K562 (cell line): ENCODE data around the gene C2orf69. TPM values are rescaled to one million over a fixed set of nuclear protein-coding genes. Genes with fewer than 3 reads are reported as not detected.

Experiments
- ATAC-seq: fragments of 200-7000 bp; cut with Tn5 transposase; 3 replicates; pipeline ENCODE4 v1.9.1; 2020; ENCODE audit warnings: moderate library complexity
- BruUV-seq: library from RNA; stranded (reverse); fragments of 400-500 nt; replicated peaks from 2 replicates; lab custom pipeline; 2021; lab: Mats Ljungman, UMichigan
- CTCF ChIA-PET: fragments of 300-600 bp; formaldehyde crosslinking; extraction: SDS; loops from one replicate; lab custom pipeline; 2021; ENCODE audit warnings: low intra/inter-chr PET ratio; lab: Yijun Ruan, JAX
- POLR2A ChIA-PET: fragments of 300-600, 350-650 bp; sonication (Branson Sonifier 250); formaldehyde crosslinking; extraction: SDS; loops from one replicate; lab custom pipeline; 2021; ENCODE audit warnings: antibody characterized with exemption, inconsistent platforms; lab: Yijun Ruan, JAX
- DNase-seq, 4 experiments: peaks; one replicate each; pipeline versions ENCODE4 v3.0.0 to v3.0.0-alpha.2; 2011 to 2018; ENCODE audit warnings: low spot score in 3 of 4, mixed read lengths in 3 of 4; ENCODE audit errors: extremely low read depth in 1 of 4
- FAIRE-seq: peaks from 2 replicates; lab custom pipeline; 2011; peaks lifted over from hg19 to GRCh38; lab: Jason Lieb, UNC
- H2AFZ ChIP-seq: 2 replicates; pipeline ENCODE4 v1.6.0; 2011; ENCODE audit warnings: low read depth, low read length, control low read depth, inconsistent platforms
- H3K27ac ChIP-seq: fragments of 200-600 bp; 3 replicates; pipeline ENCODE4 v1.8.0; 2011; ENCODE audit warnings: low read depth, mild to moderate bottlenecking, control low read depth, inconsistent platforms, low read length, moderate library complexity, mixed read lengths; ENCODE audit errors: extremely low read depth
- H3K27me3 ChIP-seq, 2 experiments: fragments of 300-600 bp in 1 of 2; 2 replicates in 1 of 2; 3 replicates in 1 of 2; pipeline versions ENCODE4 v1.6.0 to v1.8.0; 2011; ENCODE audit warnings: inconsistent platforms in 2 of 2, low read length in 2 of 2, mild to moderate bottlenecking in 1 of 2, mixed read lengths in 1 of 2, moderate library complexity in 1 of 2; ENCODE audit not compliant: control insufficient read depth in 2 of 2, insufficient read depth in 2 of 2
- H3K36me3 ChIP-seq: fragments of 300-600 bp; 3 replicates; pipeline ENCODE4 v1.8.0; 2011; ENCODE audit warnings: mild to moderate bottlenecking, low read length, inconsistent platforms; ENCODE audit not compliant: control insufficient read depth, insufficient read depth
- H3K4me1 ChIP-seq, 2 experiments: fragments of 200-600 bp in 1 of 2; replicated peaks in 1 of 2; 2 replicates in 1 of 2; 3 replicates in 1 of 2; pipeline versions ENCODE4 v1.5.1 to v1.8.0; 2011; ENCODE audit warnings: inconsistent platforms in 2 of 2, low read length in 2 of 2, mild to moderate bottlenecking in 1 of 2, mixed read lengths in 1 of 2, moderate library complexity in 1 of 2; ENCODE audit not compliant: control insufficient read depth in 2 of 2, insufficient read depth in 2 of 2
- H3K4me2 ChIP-seq: 2 replicates; pipeline ENCODE4 v1.6.1; 2011; ENCODE audit warnings: low read length, control low read depth, inconsistent platforms, mixed read lengths; ENCODE audit not compliant: insufficient read depth
- H3K4me3 ChIP-seq: fragments of 200-600 bp; sonication (generic), shearing (Covaris generic); 2 replicates; pipeline ENCODE4 v1.5.1; 2016; ENCODE audit warnings: control low read depth, inconsistent platforms
- H3K79me2 ChIP-seq: fragments of 200-600 bp; 3 replicates; pipeline ENCODE4 v1.8.0; 2011; ENCODE audit warnings: low read length, inconsistent platforms; ENCODE audit not compliant: control insufficient read depth, insufficient read depth
- H3K9ac ChIP-seq, 2 experiments: 2 replicates each; pipeline versions ENCODE4 v1.6.0 to v1.6.1; 2011; ENCODE audit warnings: low read depth in 2 of 2, low read length in 2 of 2, control low read depth in 1 of 2, inconsistent platforms in 1 of 2, mild to moderate bottlenecking in 1 of 2, mixed read lengths in 1 of 2; ENCODE audit not compliant: insufficient read depth in 1 of 2
- H3K9me1 ChIP-seq: one replicate; pipeline ENCODE4 v1.6.0; 2011; ENCODE audit warnings: inconsistent platforms, mild to moderate bottlenecking, low read length, moderate library complexity; ENCODE audit not compliant: control insufficient read depth, insufficient read depth
- H3K9me3 ChIP-seq: replicated peaks from 2 replicates; pipeline ENCODE4 v1.5.1; 2011; ENCODE audit warnings: low read depth, low read length, inconsistent platforms; ENCODE audit not compliant: control insufficient read depth, insufficient read depth
- H4K20me1 ChIP-seq: replicated peaks from 2 replicates; pipeline ENCODE4 v1.6.1; 2011; ENCODE audit warnings: low read length, inconsistent platforms, mixed read lengths; ENCODE audit not compliant: control insufficient read depth, insufficient read depth
- E2F3 ChIP-seq: fragments of 250-450 bp; sonication (Bioruptor Pico); IDR thresholded peaks from 2 replicates; pipeline ENCODE4 v1.4.0; 2020; ENCODE audit warnings: mild to moderate bottlenecking
- EGR1 ChIP-seq: fragments of 450-650 bp; conservative IDR thresholded peaks from 2 replicates; pipeline ENCODE4 v1.6.1; 2017; ENCODE audit warnings: mild to moderate bottlenecking
- HMGN3 ChIP-seq: IDR thresholded peaks from 2 replicates; pipeline ENCODE4 v1.6.1; 2011; ENCODE audit warnings: borderline replicate concordance, low read depth, mild to moderate bottlenecking, mixed read lengths, low read length; ENCODE audit not compliant: insufficient read length; ENCODE audit errors: extremely low read depth
- HNRNPK ChIP-seq: fragments of 200-400 bp; formaldehyde crosslinking; IDR thresholded peaks from one replicate; pipeline ENCODE4 v1.6.1; 2018; ENCODE audit warnings: mild to moderate bottlenecking, low read depth, low read length; ENCODE audit not compliant: poor library complexity, severe bottlenecking
- KDM2B ChIP-seq: fragments of 250-450 bp; sonication (Bioruptor Pico); IDR thresholded peaks from 2 replicates; pipeline ENCODE4 v1.8.0; 2021; ENCODE audit warnings: mild to moderate bottlenecking, moderate library complexity
- NCOR1 ChIP-seq: fragments of 450-650 bp; IDR thresholded peaks from 2 replicates; pipeline ENCODE4 v1.6.1; 2016; ENCODE audit warnings: mild to moderate bottlenecking, moderate library complexity
- PML ChIP-seq: IDR thresholded peaks from 2 replicates; pipeline ENCODE4 v1.6.1; 2012; ENCODE audit warnings: low read length, inconsistent platforms
- SIX5 ChIP-seq, 2 experiments: IDR thresholded peaks; 2 replicates each; pipeline ENCODE4 v1.6.1; 2011; ENCODE audit warnings: low read length in 2 of 2, borderline replicate concordance in 1 of 2, low read depth in 1 of 2, mild to moderate bottlenecking in 1 of 2, moderate library complexity in 1 of 2; ENCODE audit not compliant: insufficient read depth in 1 of 2
- SMARCB1 ChIP-seq: IDR thresholded peaks from 2 replicates; pipeline ENCODE4 v1.6.1; 2011; ENCODE audit warnings: improper control_type of control experiment, low read depth; ENCODE audit not compliant: insufficient read length
- SRF ChIP-seq, 2 experiments: fragments of 250-450, 450-650 bp in 1 of 2; sonication (Bioruptor Pico) in 1 of 2; sonication (generic) in 1 of 2; formaldehyde crosslinking; IDR thresholded peaks; 2 replicates each; pipeline versions ENCODE4 v1.5.0 to v1.5.1; 2020 to 2022; ENCODE audit warnings: mild to moderate bottlenecking in 1 of 2, missing genetic modification reagents in 1 of 2
- SRSF9 ChIP-seq: fragments of 200-400 bp; formaldehyde crosslinking; IDR thresholded peaks from 2 replicates; pipeline ENCODE4 v1.6.1; 2017; ENCODE audit warnings: low read depth, low read length, borderline replicate concordance
- TAF1 ChIP-seq: IDR thresholded peaks from 2 replicates; pipeline ENCODE4 v1.6.1; 2011; ENCODE audit warnings: mild to moderate bottlenecking, low read length, moderate library complexity; ENCODE audit not compliant: insufficient read depth, control insufficient read depth, severe bottlenecking; ENCODE audit errors: extremely low read depth
- ZBTB12 ChIP-seq: fragments of 250-450 bp; sonication (Bioruptor Pico); IDR thresholded peaks from 2 replicates; pipeline ENCODE4 v1.4.0; 2020
- ZFP91 ChIP-seq: sonication (generic); formaldehyde crosslinking; IDR thresholded peaks from 2 replicates; pipeline ENCODE4 v1.8.0; 2022; ENCODE audit warnings: mild to moderate bottlenecking, missing genetic modification reagents
- WGBS: fragments of 100-300 bp; shearing (Covaris generic); methylation state at CpG from one replicate; pipeline ENCODE4 v1.1.6; 2016; ENCODE audit warnings: low coverage, mixed read lengths; ENCODE audit not compliant: insufficient coverage; ENCODE audit errors: missing lambda C conversion rate; 5-methylcytosine and 5-hydroxymethylcytosine counted together
- in situ Hi-C: fragments of 300-500 bp; cut with MboI; formaldehyde crosslinking; loops from 4 replicates; pipeline ENCODE4 v1.15.0; 2018; ENCODE audit warnings: inconsistent platforms, mixed read lengths
- intact Hi-C: fragments of 100-400 bp; cut with micrococcal nuclease; formaldehyde crosslinking; loops from 2 replicates; pipeline ENCODE4 v1.14.2; 2022
- polyA plus RNA-seq, 8 experiments: library from polyadenylated mRNA; depleted of rRNA in 4 of 8; stranded (reverse) in 5 of 8; unstranded in 3 of 8; fragments of >200 nt; fragmentation: Nextera tagmentation in 2 of 8; fragmentation: Illumina TruSeq in 1 of 8; extraction: Ambion mirVana in 2 of 8; extraction: Trizol in 1 of 8; gene quantifications; 2 replicates each; pipeline versions ENCODE4 v1.2.1 to v1.2.3, GENCODE V29; 2011 to 2014; ENCODE audit warnings: inconsistent platforms in 1 of 8, missing spikeins in 1 of 8
- total RNA-seq, 7 experiments: library from RNA; depleted of rRNA in 6 of 7; stranded (reverse); fragments of >200 nt in 6 of 7; fragmentation: Illumina TruSeq in 2 of 7; extraction: Trizol in 2 of 7; gene quantifications; 2 replicates each; pipeline versions ENCODE4 v1.2.1 to v1.2.3, GENCODE V29; 2011 to 2021; ENCODE audit warnings: low replicate concordance in 1 of 7

C2orf69 gene
- total and polyA plus RNA-seq, 9 of the 15 experiments (the other 6 are each of a cell fraction or from before 2014, with no cell fraction given) = 3.4 to 9.8 (median 5.7) TPM

DNA sequence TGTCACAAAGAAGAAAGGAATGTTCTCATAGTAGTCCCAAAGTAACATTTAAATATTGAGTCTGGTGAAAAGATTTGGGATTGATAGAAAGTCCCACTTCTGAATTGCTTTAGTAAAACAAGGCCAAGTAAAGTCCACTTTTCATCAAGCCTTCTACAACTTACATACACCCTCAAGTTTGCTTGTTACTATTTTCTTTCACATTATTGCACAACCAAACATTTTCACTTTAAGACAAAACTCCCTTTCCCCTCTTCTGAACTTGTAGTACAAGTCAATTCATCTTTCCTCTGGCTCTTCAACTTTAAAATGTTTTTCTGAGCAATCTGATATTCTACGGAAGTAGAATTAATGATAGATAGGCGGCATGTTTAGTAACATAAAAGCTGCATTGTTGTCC is 55.3 kb downstream of the C2orf69 start:
- H3K9me1 ChIP-seq = no peaks in the 10 kb centered on the region
- DNase-seq (no peak), ATAC-seq (no peak), FAIRE-seq (no peak)
- no peak overlapping the region for H3K27ac ChIP-seq
- in situ Hi-C loops = loop anchor here (25.0 kb wide), 1 partner anchor 1246 kb away; no protein-coding TSS in a partner anchor
- H2AFZ ChIP-seq = no peak overlapping the region
- H3K27me3 ChIP-seq = no peaks in the 10 kb centered on the region
- no peaks in the 10 kb centered on the region for H3K79me2 ChIP-seq
- CTCF ChIA-PET = no interaction called here
- no peak overlapping the region for H3K9ac ChIP-seq
- H3K4me1 ChIP-seq = no peaks in the 10 kb centered on the region
- H4K20me1 ChIP-seq = no peaks in the 10 kb centered on the region
- H3K36me3 ChIP-seq = peaks cover 44% of the 10 kb centered on the region
- WGBS = 87% methylated on average over 2 of the region's 2 CpGs
- H3K4me3 ChIP-seq = no peak overlapping the region
- no TSS peak for BruUV-seq
- no peak overlapping the region for H3K4me2 ChIP-seq
- intact Hi-C loops = no loop called here
- POLR2A ChIA-PET = no interaction called here
- H3K9me3 ChIP-seq = no peaks in the 10 kb centered on the region
- no peak for TF ChIP-seq PML
- TF ChIP-seq ZBTB12 (CRISPR knock-in tag) = no peak
- no peak for TF ChIP-seq SRSF9
- TF ChIP-seq EGR1 = no peak
- no peak for TF ChIP-seq TAF1
- no peak for TF ChIP-seq HMGN3
- no peak for TF ChIP-seq NCOR1
- TF ChIP-seq E2F3 = no peak
- no peak for TF ChIP-seq SIX5 (IDR thresholded peaks at IDR 0.05; ENCODE audit: borderline replicate concordance in 1 of 2, insufficient read depth in 1 of 2, low read depth in 1 of 2, low read length in 2 of 2)
- no peak for TF ChIP-seq SMARCB1
- no peak for TF ChIP-seq ZFP91 (CRISPR knock-in tag)
- TF ChIP-seq KDM2B (CRISPR knock-in tag) = no peak
- no peak for TF ChIP-seq HNRNPK
- TF ChIP-seq SRF (CRISPR knock-in tag; IDR thresholded peaks at IDR 0.05) = no peak
